Spleen (tissue), 11 donors: ENCODE results near the gene DNAJC2. TPM values are rescaled to one million over a fixed set of nuclear protein-coding genes. Genes with fewer than 3 reads are reported as not detected.

Experiments used
- DNase-seq: peaks from one replicate; pipeline ENCODE4 v3.0.0-alpha.2; 2020
- H3K27ac ChIP-seq, 8 donors: fragments of 200-600 bp; sonication (generic) in 7 of 8; 1 replicate in 4 of 8; 2 replicates in 4 of 8; pipeline versions ENCODE4 v1.5.0 to v1.8.0; 2016 to 2021; ENCODE audit warnings: inconsistent platforms in 4 of 8, mild to moderate bottlenecking in 4 of 8, moderate library complexity in 1 of 8
- H3K27me3 ChIP-seq, 7 donors: fragments of 200-600 bp; sonication (generic) in 6 of 7; replicated peaks in 1 of 7; 1 replicate in 4 of 7; 2 replicates in 3 of 7; pipeline versions ENCODE4 v1.5.0 to v1.8.0; 2016 to 2021; ENCODE audit warnings: inconsistent platforms in 3 of 7, mild to moderate bottlenecking in 1 of 7
- H3K36me3 ChIP-seq, 6 donors: fragments of 200-600 bp; sonication (generic) in 5 of 6; 1 replicate in 4 of 6; 2 replicates in 2 of 6; pipeline versions ENCODE4 v1.5.0 to v1.8.0; 2016 to 2021; ENCODE audit warnings: inconsistent platforms in 2 of 6
- H3K4me1 ChIP-seq, 6 donors: fragments of 200-600 bp; sonication (generic) in 5 of 6; 1 replicate in 3 of 6; 2 replicates in 3 of 6; pipeline versions ENCODE4 v1.5.0 to v1.8.0; 2016 to 2021; ENCODE audit warnings: inconsistent platforms in 3 of 6
- H3K4me3 ChIP-seq, 8 donors: fragments of 200-600 bp; sonication (generic) in 7 of 8; 1 replicate in 4 of 8; 2 replicates in 4 of 8; pipeline versions ENCODE4 v1.5.0 to v1.8.0; 2016 to 2021; ENCODE audit warnings: inconsistent platforms in 4 of 8, mild to moderate bottlenecking in 4 of 8, moderate library complexity in 2 of 8
- H3K9me3 ChIP-seq, 8 donors: fragments of 200-600 bp; sonication (generic) in 7 of 8; 1 replicate in 4 of 8; 2 replicates in 4 of 8; pipeline versions ENCODE4 v1.5.0 to v1.8.0; 2016 to 2021; ENCODE audit warnings: inconsistent platforms in 4 of 8
- CTCF ChIP-seq, 11 experiments: fragments of 200-600 bp in 7 of 11; fragments of 450-650 bp in 4 of 11; sonication (generic) in 4 of 11; IDR thresholded peaks in 8 of 11; conservative IDR thresholded peaks in 3 of 11; 1 replicate in 7 of 11; 2 replicates in 4 of 11; pipeline versions ENCODE4 v1.4.0 to v1.8.0; 2016 to 2021; ENCODE audit warnings: antibody characterized with exemption in 11 of 11, inconsistent platforms in 4 of 11, mild to moderate bottlenecking in 1 of 11
- POLR2A ChIP-seq, 3 donors: fragments of 450-650 bp; IDR thresholded peaks; one replicate each; pipeline ENCODE4 v1.5.1; 2017; ENCODE audit warnings: antibody characterized with exemption in 3 of 3, mild to moderate bottlenecking in 1 of 3
- POLR2AphosphoS5 ChIP-seq, 3 donors: sonication (generic); formaldehyde crosslinking; IDR thresholded peaks; one replicate each; pipeline ENCODE4 v1.5.1; 2017; ENCODE audit warnings: antibody characterized with exemption in 3 of 3
- WGBS, 5 donors: extraction: QIAGEN DNeasy Blood & Tissue Kit in 3 of 5; methylation state at CpG; one replicate each; pipeline versions ENCODE4 v1.1.5 to v1.1.7; 2013 to 2018; 5-methylcytosine and 5-hydroxymethylcytosine counted together
- intact Hi-C: fragments of 100-400 bp; cut with DNase I; formaldehyde crosslinking; loops from one replicate; pipeline ENCODE4 v1.15.0; 2023; ENCODE audit warnings: low total_unique reads
- polyA plus RNA-seq, 3 donors: library from polyadenylated mRNA; stranded (reverse); fragments of 200-250 nt; gene quantifications; one replicate each; pipeline ENCODE4 v1.2.1, GENCODE V29; 2013
- total RNA-seq, 7 donors: library from RNA; depleted of rRNA in 3 of 7; stranded (reverse); fragments of >200 nt in 3 of 7; fragmentation: NEBNext Ultra II Directional in 4 of 7; extraction: Animal tissue kit (Norgen Biotek cat#: 25700) in 4 of 7; gene quantifications; one replicate each; pipeline versions ENCODE4 v1.1.0 to v1.2.1, GENCODE V29; 2016 to 2021
- donor health status: healthy with polysubstance abuse.
- donor health status: DM: no; HTN: no; CAD: no; lungs with moderate emphysema.
- donor health status: DM: no; HTN: no; CAD: no.
- donor health status: Bipolar disorder and iron deficiency.
- donor health status: healthy.
- donor health status: DM: no; HTN: no; CAD: no.
- donor health status: DM: yes; HTN: yes; CAD: no.

DNAJC2 gene
- total and polyA plus RNA-seq, 10 donors = 17.3 to 31.7 (median 24.6) TPM

GRCh38 chr7:103299660-103300059, 44.9 kb downstream of the DNAJC2 start:
- 86 to 96% (median 92%) methylated on average over 6 of the region's 6 CpGs for WGBS, 5 donors
- peaks cover 2 to 61% (median 55%) of the 10 kb centered on the region in 6 donors for H3K36me3 ChIP-seq
- intact Hi-C loops = no loop called here
- H3K27ac ChIP-seq = no peak overlapping the region
- no peak for TF ChIP-seq CTCF (IDR thresholded peaks at IDR 0.05 in 8 of 11, conservative IDR thresholded peaks at IDR 0.05 in 3 of 11)
- H3K4me3 ChIP-seq = no peak overlapping the region
- H3K27me3 ChIP-seq = no peaks in the 10 kb centered on the region
- peaks cover 15 to 62% (median 31%) of the 10 kb centered on the region in 6 donors for H3K4me1 ChIP-seq
- DNase-seq = no peak
- H3K9me3 ChIP-seq = no peaks in the 10 kb centered on the region

GRCh38 chr7:103297837-103298179, 46.8 kb downstream of the DNAJC2 start:
- Histone ChIP-seq H3K27ac (peak overlapping the region; percentile 82 to 93 (median 88)), H3K27me3 (no peaks in the 10 kb centered on the region), H3K9me3 (no peaks in the 10 kb centered on the region), H3K4me1 (peaks cover 15 to 58% (median 31%) of the 10 kb centered on the region in 6 donors), H3K4me3 (peak overlapping the region; percentile 69 to 99 (median 93)), H3K36me3 (peaks cover 2 to 43% (median 37%) of the 10 kb centered on the region in 6 donors)
- WGBS, 5 donors = 1 to 2% (median 1%) methylated on average over 7 of the region's 7 CpGs
- no peak for TF ChIP-seq CTCF (IDR thresholded peaks at IDR 0.05 in 8 of 11, conservative IDR thresholded peaks at IDR 0.05 in 3 of 11)
- no peak for TF ChIP-seq POLR2A (IDR thresholded peaks at IDR 0.05)
- intact Hi-C loops = no loop called here
- DNase-seq = no peak

GRCh38 chr7:103296901-103297836, 47.4 kb downstream of the DNAJC2 start, which contains the start of gene PMPCB:
TSS of gene PMPCB (plus strand) at chr7:103297435. CDS start at chr7:103297460, 25 bp downstream.
- WGBS, 5 donors = 2 to 5% (median 3%) methylated on average over 39 to 52 of the region's 52 CpGs
- Histone ChIP-seq H3K4me3 (peak within 1 kb of the TSS; percentile 69 to 99 (median 93)), H3K9me3 (no peaks in the 10 kb centered on the region), H3K36me3 (peaks cover 2 to 37% (median 32%) of the 10 kb centered on the region in 6 donors), H3K4me1 (peaks cover 15 to 52% (median 31%) of the 10 kb centered on the region in 6 donors), H3K27me3 (no peaks in the 10 kb centered on the region), H3K27ac (peak within 1 kb of the TSS; percentile 82 to 93 (median 88))
- intact Hi-C loops = no loop called here
- TF ChIP-seq POLR2AphosphoS5 (IDR thresholded peaks at IDR 0.05) (peak; percentile 86 to 92 (median 92)), CTCF (IDR thresholded peaks at IDR 0.05 in 8 of 11, conservative IDR thresholded peaks at IDR 0.05 in 3 of 11) (peak; percentile 94 to 99 (median 98)), POLR2A (IDR thresholded peaks at IDR 0.05) (no peak)
- DNase-seq = peak; percentile 99

- 96 to 100% (median 97%) methylated on average over 1 of the region's 1 CpG for WGBS, 5 donors
- peaks cover 0 to under 1% (median 0%) of the 10 kb centered on the region in 6 donors for H3K36me3 ChIP-seq
- H3K9me3 ChIP-seq = no peaks in the 10 kb centered on the region
- DNase-seq = no peak
- no peak for TF ChIP-seq CTCF (IDR thresholded peaks at IDR 0.05 in 8 of 11, conservative IDR thresholded peaks at IDR 0.05 in 3 of 11)
- no peak for TF ChIP-seq POLR2A (IDR thresholded peaks at IDR 0.05)
- no peak overlapping the region for H3K27ac ChIP-seq
- peaks cover 0 to 4% (median 0%) of the 10 kb centered on the region in 7 donors for H3K27me3 ChIP-seq
- intact Hi-C loops = no loop called here
- H3K4me1 ChIP-seq = peaks cover 9 to 20% (median 14%) of the 10 kb centered on the region in 6 donors
- no peak overlapping the region for H3K4me3 ChIP-seq
Observed at GRCh38 chr7:103293526-103293925, 51.0 kb downstream of the DNAJC2 start.
